Activated B cell treated with CpG ODN at 0.5 μM for 24 hours (primary cell): ENCODE measurements around the gene NOCT. TPM values are rescaled to one million over a fixed set of nuclear protein-coding genes. Genes with fewer than 3 reads are reported as not detected.

Source experiments
- ATAC-seq: fragments of 200-7000 bp; cut with Tn5 transposase; one replicate; pipeline ENCODE4 v1.10.0; 2021; ENCODE audit warnings: low read depth, mild to moderate bottlenecking, moderate library complexity
- CTCF ChIA-PET: fragments of 350-600 bp; sonication (Branson Sonifier 250); formaldehyde crosslinking; loops from one replicate; lab custom pipeline; 2021; ENCODE audit warnings: antibody characterized with exemption; lab: Charles Lee
- POLR2A ChIA-PET: fragments of 350-600 bp; sonication (Branson Sonifier 250); formaldehyde crosslinking; loops from one replicate; lab custom pipeline; 2021; ENCODE audit warnings: antibody characterized with exemption; lab: Charles Lee
- DNase-seq: peaks from one replicate; pipeline ENCODE4 v3.0.0; 2022
- H3K27ac Mint-ChIP-seq: one replicate; pipeline ENCODE4 v1.8.0; 2020; ENCODE audit warnings: mixed read lengths
- H3K27me3 Mint-ChIP-seq: one replicate; pipeline ENCODE4 v1.8.0; 2021; ENCODE audit warnings: mixed read lengths
- H3K36me3 Mint-ChIP-seq: one replicate; pipeline ENCODE4 v1.8.0; 2021; ENCODE audit warnings: low read depth, mixed read lengths
- H3K4me1 Mint-ChIP-seq: one replicate; pipeline ENCODE4 v1.8.0; 2021; ENCODE audit warnings: mixed read lengths
- H3K4me3 Mint-ChIP-seq: one replicate; pipeline ENCODE4 v1.8.0; 2020; ENCODE audit warnings: mild to moderate bottlenecking, mixed read lengths
- H3K9me3 Mint-ChIP-seq: one replicate; pipeline ENCODE4 v1.8.0; 2020; ENCODE audit warnings: mixed read lengths
- CTCF ChIP-seq: fragments of 200-600 bp; IDR thresholded peaks from one replicate; pipeline ENCODE4 v1.8.0; 2022; ENCODE audit warnings: antibody characterized with exemption, mild to moderate bottlenecking
- intact Hi-C: fragments of 100-400 bp; cut with micrococcal nuclease; formaldehyde crosslinking; loops from one replicate; pipeline ENCODE4 v1.15.1; 2024
- total RNA-seq: library from RNA; stranded (reverse); gene quantifications from 2 replicates; pipeline ENCODE4 v1.2.3, GENCODE V29; 2022

NOCT gene
- total RNA-seq, 1 donor from 2014 or later: 9.1 TPM

GRCh38 chr4:139085141-139085540 lies 69.6 kb downstream of the NOCT start:
- ATAC-seq (no peak), DNase-seq (no peak)
- Mint-ChIP-seq H3K4me1 (peaks cover 30% of the 10 kb centered on the region), H3K9me3 (no peaks in the 10 kb centered on the region), H3K4me3 (peak overlapping the region; percentile 99), H3K27me3 (no peaks in the 10 kb centered on the region), H3K27ac (peak overlapping the region; percentile 99), H3K36me3 (peaks cover 24% of the 10 kb centered on the region)
- intact Hi-C loops: no loop called here
- ChIA-PET POLR2A (interaction anchor here (0.9 to 3.2 kb wide), 4 partner anchors 9 to 210 kb away, joined by 4 to 37 read pairs (median 10); partner anchors contain the start of gene ELF2), CTCF (interaction anchor here (1.0 to 2.6 kb wide), 3 partner anchors 55 to 211 kb away, joined by 3 to 12 read pairs (median 11); no protein-coding TSS in a partner anchor)
- TF ChIP-seq CTCF: no peak

- DNase-seq (no peak), ATAC-seq (no peak)
- POLR2A ChIA-PET: no interaction called here
- TF ChIP-seq CTCF: no peak
- intact Hi-C loops: no loop called here
- Mint-ChIP-seq H3K27ac (no peak overlapping the region), H3K4me1 (no peaks in the 10 kb centered on the region), H3K36me3 (no peaks in the 10 kb centered on the region), H3K27me3 (no peaks in the 10 kb centered on the region), H3K9me3 (no peaks in the 10 kb centered on the region), H3K4me3 (no peak overlapping the region)
- CTCF ChIA-PET: interaction anchor here (1.0 kb wide), 1 partner anchor 203 kb away, joined by 3 read pairs; no protein-coding TSS in a partner anchor
Observed at GRCh38 chr4:139092271-139092670, 76.7 kb downstream of the NOCT start.

Other genes with a start within 250 kb of the NOCT start
- 48.7 and 57.9 TPM in 2 replicates for gene ELF2, start 161.4 kb downstream of the NOCT start, total RNA-seq